ENCODE measurements around the gene TOMM7.

The TOMM7 gene

GRCh38 chr7:22858274-22858639, 35.6 kb upstream of the TOMM7 start:
- no peak for DNase-seq
- H3K27ac Mint-ChIP-seq: no peak overlapping the region
- H3K36me3 Mint-ChIP-seq (ENCODE audit: low read depth): peaks cover 45% of the 10 kb centered on the region
- no peak overlapping the region for H3K4me3 Mint-ChIP-seq
- no peak for TF ChIP-seq CTCF (IDR thresholded peaks at IDR 0.05)
- no peaks in the 10 kb centered on the region for H3K27me3 Mint-ChIP-seq (ENCODE audit: low read depth, poor library complexity)
- no peaks in the 10 kb centered on the region for H3K9me3 Mint-ChIP-seq
- H3K4me1 Mint-ChIP-seq: peaks cover 25% of the 10 kb centered on the region

GRCh38 chr7:22856416-22856815, 33.8 kb upstream of the TOMM7 start:
- Mint-ChIP-seq H3K9me3 (no peaks in the 10 kb centered on the region), H3K4me1 (peaks cover 30% of the 10 kb centered on the region), H3K4me3 (peak overlapping the region; percentile 23), H3K27ac (no peak overlapping the region), H3K27me3 (ENCODE audit: low read depth, poor library complexity) (no peaks in the 10 kb centered on the region), H3K36me3 (ENCODE audit: low read depth) (peaks cover 37% of the 10 kb centered on the region)
- no peak for TF ChIP-seq CTCF (IDR thresholded peaks at IDR 0.05)
- DNase-seq: no peak

- H3K27ac Mint-ChIP-seq: no peak overlapping the region
- DNase-seq: no peak
- peak overlapping the region; percentile 89 for H3K4me3 Mint-ChIP-seq
- H3K36me3 Mint-ChIP-seq (ENCODE audit: low read depth): peaks cover 27% of the 10 kb centered on the region
- H3K27me3 Mint-ChIP-seq (ENCODE audit: low read depth, poor library complexity): no peaks in the 10 kb centered on the region
- TF ChIP-seq CTCF (IDR thresholded peaks at IDR 0.05): no peak
- H3K4me1 Mint-ChIP-seq: peaks cover 30% of the 10 kb centered on the region
- H3K9me3 Mint-ChIP-seq: no peaks in the 10 kb centered on the region
Measured at GRCh38 chr7:22855049-22855392, 32.4 kb upstream of the TOMM7 start.

GRCh38 chr7:22854158-22855048, 31.8 kb upstream of the TOMM7 start:
- TF ChIP-seq CTCF (IDR thresholded peaks at IDR 0.05): peak; percentile 59
- peak overlapping the region; percentile 89 for H3K4me3 Mint-ChIP-seq
- H3K27ac Mint-ChIP-seq: no peak overlapping the region
- no peaks in the 10 kb centered on the region for H3K9me3 Mint-ChIP-seq
- H3K27me3 Mint-ChIP-seq (ENCODE audit: low read depth, poor library complexity): no peaks in the 10 kb centered on the region
- H3K4me1 Mint-ChIP-seq: peaks cover 30% of the 10 kb centered on the region
- DNase-seq: peak; percentile 78
- H3K36me3 Mint-ChIP-seq (ENCODE audit: low read depth): peaks cover 27% of the 10 kb centered on the region

GRCh38 chr7:22853674-22854157, 31.1 kb upstream of the TOMM7 start:
- TF ChIP-seq CTCF (IDR thresholded peaks at IDR 0.05): no peak
- H3K4me1 Mint-ChIP-seq: peaks cover 30% of the 10 kb centered on the region
- H3K36me3 Mint-ChIP-seq (ENCODE audit: low read depth): peaks cover 22% of the 10 kb centered on the region
- H3K4me3 Mint-ChIP-seq: peak overlapping the region; percentile 80
- H3K9me3 Mint-ChIP-seq: no peaks in the 10 kb centered on the region
- no peaks in the 10 kb centered on the region for H3K27me3 Mint-ChIP-seq (ENCODE audit: low read depth, poor library complexity)
- H3K27ac Mint-ChIP-seq: no peak overlapping the region
- no peak for DNase-seq

GRCh38 chr7:22853138-22853537, 30.5 kb upstream of the TOMM7 start:
- Mint-ChIP-seq H3K27me3 (ENCODE audit: low read depth, poor library complexity) (no peaks in the 10 kb centered on the region), H3K36me3 (ENCODE audit: low read depth) (peaks cover 16% of the 10 kb centered on the region), H3K27ac (no peak overlapping the region), H3K9me3 (no peaks in the 10 kb centered on the region), H3K4me1 (peaks cover 30% of the 10 kb centered on the region), H3K4me3 (peak overlapping the region; percentile 80)
- DNase-seq: no peak
- TF ChIP-seq CTCF (IDR thresholded peaks at IDR 0.05): no peak

Data from nephron progenitor cell (in vitro differentiated cells).